Bronchial epithelial cell (primary cell): ENCODE data around the gene L3MBTL3. TPM values are rescaled to one million over a fixed set of nuclear protein-coding genes. Genes with fewer than 3 reads are reported as not detected.
"Not testable (repeated sequence)": the region's sequence is repeated elsewhere in the genome, so short reads cannot be mapped to it uniquely, and the experiment has no call there.

ENCODE experiments used
- DNase-seq: peaks from one replicate; pipeline ENCODE4 v3.0.0-alpha.2; 2010; ENCODE audit warnings: low read depth
- FAIRE-seq: peaks from 2 replicates; lab custom pipeline; 2011; peaks lifted over from hg19 to GRCh38; lab: Jason Lieb, UNC
- H3K27me3 ChIP-seq: 2 replicates; pipeline ENCODE4 v1.5.1; 2011; ENCODE audit warnings: low read length; ENCODE audit not compliant: control insufficient read depth, insufficient read depth
- H3K36me3 ChIP-seq: 2 replicates; pipeline ENCODE4 v1.5.1; 2011; ENCODE audit warnings: low read length; ENCODE audit not compliant: control insufficient read depth, insufficient read depth
- H3K4me3 ChIP-seq: 2 replicates; pipeline ENCODE4 v1.5.1; 2011; ENCODE audit warnings: mild to moderate bottlenecking, low read depth, low read length, control low read depth
- total RNA-seq: library from RNA; depleted of rRNA; stranded (reverse); fragments of >200 nt; gene quantifications from 2 replicates; pipeline ENCODE4 v1.2.1, GENCODE V29; 2014
- TF ChIP-seq, protein P1 (sequence below): IDR thresholded peaks from 2 replicates; pipeline ENCODE4 v1.5.1; 2011; ENCODE audit warnings: mild to moderate bottlenecking, moderate library complexity, low read length, control low read depth, inconsistent platforms; ENCODE audit not compliant: insufficient read depth, severe bottlenecking

The L3MBTL3 gene
- total RNA-seq, 1 donor from 2014 or later = 12.1 TPM

DNA sequence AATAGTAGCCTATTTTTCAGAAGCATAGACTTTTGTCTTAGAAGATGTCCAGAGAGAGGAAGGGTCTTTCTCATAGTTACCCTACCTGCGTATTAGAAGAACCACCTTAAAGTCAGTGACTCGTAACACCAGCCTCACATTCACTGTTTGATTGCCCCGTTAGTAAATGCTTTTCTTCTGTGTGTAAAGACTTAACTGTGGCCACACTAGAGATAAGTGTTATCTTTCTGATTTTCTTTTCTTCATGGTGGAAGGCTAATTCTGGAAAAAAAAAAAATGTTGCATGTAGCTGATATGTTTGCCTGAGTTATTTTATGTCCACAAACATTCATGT, 120.5 kb downstream of the L3MBTL3 start:
- FAIRE-seq = no peak
- Histone ChIP-seq H3K27me3 (no peaks in the 10 kb centered on the region), H3K4me3 (no peak overlapping the region), H3K36me3 (no peaks in the 10 kb centered on the region)
- TF ChIP-seq, protein P1, sequence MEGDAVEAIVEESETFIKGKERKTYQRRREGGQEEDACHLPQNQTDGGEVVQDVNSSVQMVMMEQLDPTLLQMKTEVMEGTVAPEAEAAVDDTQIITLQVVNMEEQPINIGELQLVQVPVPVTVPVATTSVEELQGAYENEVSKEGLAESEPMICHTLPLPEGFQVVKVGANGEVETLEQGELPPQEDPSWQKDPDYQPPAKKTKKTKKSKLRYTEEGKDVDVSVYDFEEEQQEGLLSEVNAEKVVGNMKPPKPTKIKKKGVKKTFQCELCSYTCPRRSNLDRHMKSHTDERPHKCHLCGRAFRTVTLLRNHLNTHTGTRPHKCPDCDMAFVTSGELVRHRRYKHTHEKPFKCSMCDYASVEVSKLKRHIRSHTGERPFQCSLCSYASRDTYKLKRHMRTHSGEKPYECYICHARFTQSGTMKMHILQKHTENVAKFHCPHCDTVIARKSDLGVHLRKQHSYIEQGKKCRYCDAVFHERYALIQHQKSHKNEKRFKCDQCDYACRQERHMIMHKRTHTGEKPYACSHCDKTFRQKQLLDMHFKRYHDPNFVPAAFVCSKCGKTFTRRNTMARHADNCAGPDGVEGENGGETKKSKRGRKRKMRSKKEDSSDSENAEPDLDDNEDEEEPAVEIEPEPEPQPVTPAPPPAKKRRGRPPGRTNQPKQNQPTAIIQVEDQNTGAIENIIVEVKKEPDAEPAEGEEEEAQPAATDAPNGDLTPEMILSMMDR = no peak
- no peak for DNase-seq

DNA sequence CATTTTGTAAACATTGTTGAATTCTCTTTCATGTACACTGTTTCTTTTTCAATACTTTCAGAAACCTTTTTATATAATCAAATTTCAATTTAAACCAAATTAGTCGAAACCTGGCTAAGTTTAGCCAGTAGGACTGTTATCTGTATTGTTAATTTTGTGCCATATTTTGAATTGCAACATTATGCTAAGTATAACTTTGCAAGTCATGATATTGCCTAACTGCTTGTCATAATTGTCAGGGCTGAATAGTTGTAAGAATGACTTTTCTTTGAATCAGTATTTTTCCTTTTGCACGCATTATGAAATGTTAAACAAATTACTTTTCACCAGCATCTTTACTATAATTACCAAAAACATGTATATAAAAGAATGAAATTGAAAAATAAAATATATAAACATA, 121.7 kb downstream of the L3MBTL3 start:
- no peaks in the 10 kb centered on the region for H3K36me3 ChIP-seq
- DNase-seq = peak; percentile 21
- TF ChIP-seq, protein P1 = no peak
- H3K27me3 ChIP-seq = no peaks in the 10 kb centered on the region
- FAIRE-seq = no peak
- H3K4me3 ChIP-seq = no peak overlapping the region

DNA sequence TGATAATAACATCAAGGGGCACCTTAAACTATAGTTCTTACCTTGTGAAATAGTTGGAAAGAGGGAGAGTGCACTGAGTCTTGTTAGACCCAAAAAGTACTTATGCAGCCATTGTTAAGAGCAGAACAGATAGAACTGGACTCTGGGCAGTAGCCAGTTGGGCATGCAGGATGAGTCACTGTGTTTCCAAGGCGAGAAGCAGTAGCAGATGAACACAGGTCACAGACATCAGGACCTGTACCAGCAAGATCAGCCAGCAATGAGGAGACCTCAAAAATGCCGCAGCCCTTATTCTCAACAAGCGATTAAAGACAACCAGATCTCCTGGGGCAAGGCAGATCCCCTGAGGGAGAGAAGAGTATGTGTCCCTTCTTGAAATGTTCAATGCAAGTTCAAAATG, 125.3 kb downstream of the L3MBTL3 start:
- TF ChIP-seq, protein P1 = no peak
- FAIRE-seq (peak; percentile 40), DNase-seq (peak; percentile 34)
- Histone ChIP-seq H3K27me3 (no peaks in the 10 kb centered on the region), H3K36me3 (no peaks in the 10 kb centered on the region), H3K4me3 (no peak overlapping the region)

DNA sequence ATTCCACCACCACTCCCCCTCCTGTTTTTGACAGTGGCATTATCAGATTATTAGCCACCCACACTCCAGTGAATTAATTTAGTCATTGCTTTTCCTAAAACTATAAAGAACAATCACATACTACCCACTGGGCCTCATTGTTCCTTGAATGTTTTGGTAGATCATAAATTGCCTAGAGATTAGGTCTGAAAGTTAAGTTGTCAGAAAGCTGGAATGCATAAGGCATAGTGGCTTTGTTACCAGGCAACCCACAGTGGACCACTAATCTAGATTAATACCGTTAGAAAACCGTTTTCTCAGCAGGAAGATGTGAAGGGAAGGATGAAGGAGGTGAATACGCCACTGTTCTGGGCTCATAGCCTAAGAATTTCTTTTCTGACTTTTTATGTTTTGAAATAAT, 128.7 kb downstream of the L3MBTL3 start:
- FAIRE-seq (no peak), DNase-seq (no peak)
- Histone ChIP-seq H3K27me3 (no peaks in the 10 kb centered on the region), H3K4me3 (no peak overlapping the region), H3K36me3 (no peaks in the 10 kb centered on the region)
- TF ChIP-seq, protein P1 = no peak

DNA sequence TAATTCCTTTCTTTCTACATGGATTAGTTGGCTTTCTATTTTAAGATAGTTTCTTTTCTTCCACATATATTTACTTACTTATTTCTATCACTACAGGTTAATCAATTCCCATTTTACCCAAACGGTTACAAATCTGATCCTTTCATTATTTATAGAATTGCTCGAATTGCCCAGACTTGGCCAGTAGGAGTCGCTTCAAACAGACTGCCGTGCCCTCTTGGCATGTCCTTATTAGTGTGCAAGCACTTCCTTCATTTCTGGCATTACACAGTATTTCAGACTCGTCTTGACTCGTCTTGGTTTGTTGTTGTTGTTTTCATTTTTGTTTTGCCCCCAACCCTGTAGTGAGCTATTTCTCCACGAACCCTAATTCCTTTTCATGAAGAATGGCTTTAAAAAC, 129.8 kb downstream of the L3MBTL3 start:
- Histone ChIP-seq H3K27me3 (no peaks in the 10 kb centered on the region), H3K4me3 (no peak overlapping the region), H3K36me3 (no peaks in the 10 kb centered on the region)
- TF ChIP-seq, protein P1 = peak; percentile 23
- DNase-seq (peak; percentile 5), FAIRE-seq (no peak)

DNA sequence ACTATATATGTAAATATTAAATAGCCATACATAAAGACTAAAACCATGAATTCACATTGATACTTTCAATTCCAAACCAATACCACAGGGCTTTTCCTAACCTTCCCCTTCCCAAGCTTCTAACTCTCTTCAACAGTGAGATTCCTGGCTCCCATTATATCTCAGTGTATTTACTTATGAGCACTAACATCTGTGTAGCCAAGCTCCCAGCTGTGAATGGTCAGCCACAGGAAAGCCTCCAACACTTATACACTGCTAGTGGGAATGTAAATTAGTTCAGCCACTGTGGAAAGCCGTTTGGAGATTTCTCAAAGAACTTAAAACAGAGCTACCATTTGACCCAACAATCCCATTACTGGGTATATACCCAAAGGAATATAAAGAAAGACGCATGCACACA, 130.6 kb downstream of the L3MBTL3 start:
- not testable (repeated sequence) for H3K36me3 ChIP-seq, H3K4me3 ChIP-seq, DNase-seq, H3K27me3 ChIP-seq, FAIRE-seq

DNA sequence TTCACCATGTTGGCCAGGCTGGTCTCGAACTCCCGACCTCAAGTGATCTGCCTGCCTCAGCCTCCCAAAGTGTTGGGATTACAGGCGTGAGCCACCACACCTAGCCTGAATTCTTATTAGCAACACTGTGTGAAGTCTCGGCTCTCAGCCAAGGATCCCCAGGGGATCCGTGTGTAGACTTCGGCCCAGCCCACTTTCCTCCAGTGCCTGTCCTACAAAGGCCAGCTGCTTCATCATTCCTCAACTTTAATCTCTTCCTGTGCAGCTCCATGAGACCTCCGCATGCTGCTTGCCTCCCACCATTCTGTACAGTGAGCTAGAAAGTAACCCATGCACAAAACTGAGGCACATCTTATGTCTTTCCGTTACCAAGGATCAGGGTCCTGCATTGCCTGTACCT, 132.5 kb downstream of the L3MBTL3 start:
- Histone ChIP-seq H3K27me3 (no peaks in the 10 kb centered on the region), H3K36me3 (no peaks in the 10 kb centered on the region), H3K4me3 (no peak overlapping the region)
- FAIRE-seq (no peak), DNase-seq (no peak)
- TF ChIP-seq, protein P1 = no peak
